Adrenal gland (tissue), 5 donors: Measurements from ENCODE around the gene LAMA2.

Experiments used
- CTCF ChIP-seq, 6 experiments: fragments of 450-650 bp in 4 of 6; fragments of 200-600 bp in 2 of 6; sonication (generic) in 1 of 6; IDR thresholded peaks; 1 replicate in 5 of 6; 2 replicates in 1 of 6; pipeline versions ENCODE4 v1.5.1 to v1.8.0; 2016 to 2021; ENCODE audit warnings: antibody characterized with exemption in 6 of 6, mild to moderate bottlenecking in 2 of 6, moderate library complexity in 1 of 6
- POLR2A ChIP-seq, 2 donors: fragments of 450-650 bp; IDR thresholded peaks; one replicate each; pipeline ENCODE4 v1.6.1; 2017; ENCODE audit warnings: antibody characterized with exemption in 2 of 2, mild to moderate bottlenecking in 2 of 2, moderate library complexity in 1 of 2
- donor health status: DM: no; HTN: no; CAD: no.

GRCh38 chr6:129084406-129084805, 201.5 kb downstream of the LAMA2 start:
- no peak for TF ChIP-seq CTCF (IDR thresholded peaks at IDR 0.05)
- no peak for TF ChIP-seq POLR2A (IDR thresholded peaks at IDR 0.05)
